Measurements from ENCODE around the gene KDM7A.

- no peak for TF ChIP-seq SUZ12 (IDR thresholded peaks at IDR 0.05; ENCODE audit: extremely low read depth, insufficient read depth, insufficient read length)
- TF ChIP-seq YY1 (IDR thresholded peaks at IDR 0.05; ENCODE audit: insufficient read depth, insufficient read length), result no peak
- TF ChIP-seq ZNF274 (IDR thresholded peaks at IDR 0.05; ENCODE audit: low read depth, low read length), result no peak
These were observed 32.8 kb downstream of the KDM7A start for GRCh38 chr7:140143997-140144396.

Measured in NT2/D1 (cell line).